Measurements from ENCODE around the gene HPX.

Gene HPX

DNA sequence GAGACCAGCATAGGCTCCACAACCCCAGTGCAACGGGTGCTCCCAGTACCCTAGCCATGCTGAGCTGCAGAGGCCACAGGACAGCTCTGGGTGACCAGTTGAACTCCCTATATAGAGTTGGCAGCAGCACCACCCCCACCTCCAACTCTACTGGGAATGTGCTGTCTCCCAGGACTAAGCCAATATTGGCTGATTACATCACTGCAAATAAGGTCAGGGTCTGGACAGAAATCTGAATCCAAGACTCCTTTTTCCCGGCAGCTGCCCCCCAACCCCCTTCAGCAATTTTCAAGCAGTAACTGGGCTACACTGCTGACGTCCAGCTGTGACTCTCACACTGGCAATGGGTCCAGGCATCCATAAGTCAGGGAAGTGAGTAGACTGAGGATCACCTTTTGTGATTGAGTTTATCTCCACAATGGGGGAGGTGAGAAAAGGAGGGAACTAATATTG is at the start of gene HPX:
Gene HPX, minus strand, starts transcription at position 82 of the 453 bp plus-strand sequence. Its CDS starts 24 bp downstream, at position 58.
- DNase-seq = no peak

DNA sequence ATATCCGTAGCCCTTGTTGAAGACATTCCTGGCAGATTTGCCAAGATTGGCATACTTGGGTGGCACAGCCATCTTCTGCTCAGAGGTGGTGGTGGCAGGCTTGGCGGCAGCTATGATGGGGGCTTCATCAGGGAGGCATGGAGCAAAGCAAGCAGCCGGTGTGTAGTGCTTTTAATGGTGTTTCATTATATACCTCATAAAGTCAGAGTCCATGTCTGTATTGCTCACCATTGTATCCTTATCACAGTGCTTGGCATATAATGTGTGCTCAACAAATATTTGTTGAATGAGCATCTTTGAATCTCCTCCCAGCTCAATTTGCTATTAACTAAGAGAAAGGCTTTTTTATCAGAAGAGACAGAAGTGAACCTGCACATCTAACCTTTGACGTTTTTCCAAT is 48.5 kb upstream of the HPX start:
- no peak for DNase-seq

GRCh38 chr11:6488821-6489220 is 48.0 kb upstream of the HPX start:
- DNase-seq = no peak

DNA sequence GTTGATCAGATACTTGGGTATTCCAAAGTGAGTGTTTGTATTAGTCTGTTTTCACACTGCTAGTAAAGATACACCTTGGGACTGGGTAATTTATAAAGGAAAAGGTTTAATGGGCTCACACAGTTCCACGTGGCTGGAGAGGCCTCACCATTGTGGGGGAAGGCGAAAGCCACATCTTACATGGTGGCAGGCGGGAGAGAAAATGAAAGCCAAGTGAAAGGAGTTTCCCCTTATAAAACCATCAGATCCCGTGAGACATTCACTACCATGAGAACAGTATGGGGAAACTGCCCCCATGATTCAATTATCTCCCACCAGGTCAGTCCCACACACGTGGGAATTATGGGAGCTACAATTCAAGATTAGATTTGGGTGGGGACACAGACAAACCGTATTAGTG is 47.6 kb upstream of the HPX start:
- DNase-seq = no peak

- no peak for DNase-seq
Measured at GRCh38 chr11:6486938-6487337, 46.2 kb upstream of the HPX start.

DNA sequence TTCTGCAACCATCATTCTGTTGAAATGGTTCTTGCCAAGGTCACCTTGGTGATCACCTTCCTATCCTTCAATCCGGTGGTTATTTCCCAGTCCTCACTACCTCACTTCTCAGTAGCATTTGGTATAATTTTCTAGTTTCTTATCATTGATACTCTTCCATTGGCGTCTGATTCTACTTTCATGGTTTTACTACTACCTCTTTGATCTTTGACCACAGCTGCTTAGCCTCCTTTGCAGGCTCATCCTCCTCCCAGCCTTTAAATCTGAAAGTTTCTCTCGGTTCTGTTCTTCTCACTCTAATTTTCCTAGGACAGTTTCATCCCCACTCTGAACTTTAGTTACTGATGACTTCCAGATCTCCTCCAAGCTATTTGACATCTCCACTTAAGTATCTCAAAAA is 45.5 kb upstream of the HPX start:
- DNase-seq = no peak

DNA sequence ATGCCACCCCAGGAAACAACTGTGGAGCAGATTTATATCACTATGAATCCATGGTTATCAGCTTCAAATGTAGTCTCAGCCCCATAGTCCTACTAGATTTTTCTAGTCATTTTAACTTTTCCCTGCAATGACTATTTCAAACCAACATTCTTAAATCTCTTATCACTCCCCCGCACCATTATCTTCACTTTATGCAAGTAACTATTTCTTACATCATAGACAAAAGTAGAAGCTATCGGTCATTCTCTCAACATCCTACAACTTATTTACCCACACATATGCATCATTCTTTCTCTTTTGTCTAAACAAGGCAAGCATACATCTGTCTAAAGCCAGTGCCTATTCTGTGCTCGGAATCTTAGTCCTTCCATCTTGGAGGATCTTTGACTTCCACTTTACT is 44.9 kb upstream of the HPX start:
- DNase-seq = no peak

- DNase-seq = no peak
Measured at GRCh38 chr11:6483015-6483414, 42.2 kb upstream of the HPX start.

GRCh38 chr11:6482441-6482840 is 41.7 kb upstream of the HPX start:
- no peak for DNase-seq

GRCh38 chr11:6481924-6482275 is 41.1 kb upstream of the HPX start:
- no peak for DNase-seq

DNA sequence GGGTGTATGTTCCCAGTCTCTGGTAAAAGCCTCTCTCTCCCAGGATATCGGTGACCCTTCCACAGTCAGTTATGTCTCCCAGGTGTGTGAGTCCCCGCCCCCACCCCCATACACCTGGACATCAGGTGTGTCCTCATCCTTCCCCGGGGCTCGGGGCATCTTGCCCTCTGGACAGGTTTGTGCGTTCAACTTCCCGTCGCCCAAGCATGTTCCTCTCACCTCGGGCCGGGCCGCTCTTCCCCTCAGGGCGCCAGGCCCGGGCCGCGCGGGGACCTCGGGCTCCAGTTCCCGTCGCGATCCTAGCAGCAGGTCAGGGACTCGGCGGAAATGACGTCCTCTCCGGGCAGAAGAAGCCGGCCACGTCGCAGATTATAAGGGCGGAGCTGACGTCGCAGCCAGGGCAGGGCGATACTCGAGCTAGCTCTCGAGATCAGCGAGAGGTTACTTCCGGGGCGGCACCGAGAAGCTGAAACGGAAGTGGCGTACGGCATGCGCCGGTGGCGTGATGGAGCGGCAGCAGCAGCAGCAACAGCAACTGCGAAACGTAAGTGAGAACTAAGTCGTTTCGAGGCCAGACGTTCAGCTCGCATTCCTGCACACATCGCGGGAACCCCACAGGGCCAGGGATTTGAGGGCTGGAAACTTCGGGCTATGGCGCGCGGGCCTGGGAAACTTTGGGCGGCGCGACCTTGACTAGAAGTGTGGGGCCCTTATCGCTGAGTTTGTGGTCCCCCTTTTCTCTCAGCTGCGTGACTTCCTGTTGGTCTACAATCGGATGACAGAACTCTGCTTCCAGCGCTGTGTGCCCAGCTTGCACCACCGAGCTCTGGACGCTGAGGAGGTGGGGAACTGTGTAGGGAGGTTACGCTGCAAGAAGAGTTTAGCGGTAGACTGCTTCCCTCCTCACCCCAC is 40.5 kb upstream of the HPX start, which contains the start of the genes ARFIP2 and TIMM10B:
Gene ARFIP2, minus strand, starts transcription at position 320 of the 912 bp plus-strand sequence. CDS start 910 bp downstream, outside the sequence.
Gene TIMM10B, plus strand, starts transcription at position 490 of the 912 bp plus-strand sequence. Its CDS starts 16 bp downstream, at position 506.
- DNase-seq = peak; percentile 97

DNA sequence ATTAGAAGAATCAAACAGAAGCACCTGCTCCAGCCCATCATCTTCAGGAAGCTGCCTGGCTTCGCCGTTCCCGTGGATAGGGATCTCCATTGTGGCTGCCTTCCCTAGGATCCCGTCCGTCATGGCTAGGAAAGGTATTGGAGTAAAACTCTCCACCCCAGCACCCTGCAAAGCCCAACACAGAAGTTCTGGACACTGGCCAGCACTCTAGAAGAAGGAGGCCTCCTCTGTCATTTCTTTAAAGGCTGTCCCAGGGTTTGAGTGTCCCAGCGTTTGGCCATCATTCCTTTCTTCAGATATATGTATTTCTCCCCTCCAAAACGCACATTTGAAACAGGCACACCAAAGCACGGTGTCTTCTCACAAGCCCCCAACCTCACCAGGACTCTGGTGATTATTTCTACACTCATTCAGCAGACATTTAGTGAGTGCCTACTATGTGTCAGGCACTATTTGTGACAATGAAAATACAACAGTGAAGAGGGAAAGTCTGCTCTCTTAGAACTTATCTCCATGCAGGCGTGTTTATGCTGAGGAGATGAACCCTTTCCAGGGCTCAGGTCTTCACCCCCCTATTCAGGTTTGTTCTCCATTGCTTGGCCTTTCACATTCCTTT is 39.6 kb upstream of the HPX start:
- no peak for DNase-seq

DNA sequence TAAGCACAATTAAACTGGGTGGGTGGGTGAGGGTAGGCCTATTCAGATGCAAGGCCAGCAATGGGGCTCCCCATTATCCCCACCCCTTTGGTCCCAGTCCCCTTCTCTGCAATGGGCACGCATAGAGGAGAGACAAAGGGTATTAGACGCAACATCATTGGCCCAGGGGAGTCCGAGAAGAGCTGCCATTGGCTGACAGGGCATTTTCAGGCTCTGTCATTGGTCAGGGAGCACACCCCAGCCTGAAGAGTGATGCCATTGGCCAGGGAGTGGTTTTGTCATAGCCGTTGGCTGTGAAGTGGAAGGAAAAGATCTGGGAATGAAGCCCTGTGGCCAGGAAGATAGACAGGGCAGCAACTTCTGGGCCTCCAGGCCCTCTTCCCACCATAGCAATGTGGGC is 35.8 kb upstream of the HPX start:
- no peak for DNase-seq

DNA sequence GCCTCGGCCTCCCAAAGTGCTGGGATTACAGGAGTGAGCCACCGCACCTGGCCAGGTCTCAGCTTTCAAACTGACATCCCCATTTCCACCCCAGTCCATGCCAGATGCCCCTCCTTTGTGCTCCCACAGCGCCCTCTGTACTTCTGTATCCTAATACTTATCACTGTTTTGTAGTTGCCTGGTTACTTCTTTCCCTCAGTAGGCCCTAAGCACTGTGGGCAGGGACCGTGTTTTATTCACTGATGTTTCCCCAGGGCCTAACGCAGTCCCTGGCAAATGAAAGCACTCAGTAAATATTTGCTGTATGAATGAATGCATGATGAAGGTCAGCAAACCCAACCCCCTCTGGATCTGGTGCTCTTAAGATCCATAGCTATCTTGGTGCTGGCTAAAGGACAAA is 35.1 kb upstream of the HPX start:
- DNase-seq = no peak

DNA sequence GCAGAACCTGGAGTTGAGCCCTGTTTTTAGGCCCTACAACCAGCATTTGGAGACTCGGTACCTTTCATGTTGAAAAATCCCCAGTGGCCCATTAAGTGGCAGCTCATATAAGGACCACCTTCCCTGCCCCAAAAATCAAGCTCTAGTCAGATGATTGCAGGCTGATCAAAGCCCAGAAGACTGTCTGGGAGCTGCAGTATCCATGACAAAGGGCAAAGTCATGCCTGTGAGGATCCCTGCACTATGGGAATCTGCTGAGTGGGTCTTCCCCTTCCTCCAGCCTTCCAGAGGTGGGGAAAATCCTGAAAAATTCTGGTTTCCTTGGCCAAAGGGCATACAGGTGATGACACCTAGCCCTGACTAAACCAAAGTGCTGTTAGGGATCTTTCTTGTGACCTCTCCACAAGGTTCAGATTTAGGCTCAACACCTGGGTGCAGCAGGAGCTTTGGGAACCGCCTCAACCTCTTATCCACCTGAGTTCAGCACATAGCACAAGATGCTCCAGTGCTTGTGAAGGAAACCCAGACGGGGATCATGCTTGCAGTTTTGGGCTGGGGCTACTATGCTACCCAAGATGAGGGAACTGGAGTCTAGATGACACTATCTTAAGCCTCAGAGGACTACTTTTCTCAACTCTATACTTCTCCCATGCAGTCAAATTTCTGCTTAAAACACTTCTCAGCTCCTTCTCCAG is 34.2 kb upstream of the HPX start:
- no peak for DNase-seq

DNA sequence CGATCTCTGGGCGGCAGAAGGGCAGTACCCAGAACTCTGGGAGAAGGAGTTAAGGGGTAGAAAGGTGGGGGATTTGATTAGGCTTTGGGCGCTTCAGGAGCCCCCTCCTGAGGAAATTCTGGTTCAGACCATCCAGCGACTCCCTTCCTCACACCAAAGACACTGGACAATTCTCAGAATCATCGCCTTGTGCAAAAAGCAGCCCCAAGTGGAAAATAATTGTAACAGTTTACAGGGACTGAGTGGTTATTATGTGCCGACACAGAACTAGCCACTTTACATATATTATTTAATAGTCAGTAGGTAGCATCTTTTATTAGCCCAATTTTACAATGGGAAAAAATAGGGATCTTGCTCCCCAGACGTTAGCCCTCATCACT is 33.6 kb upstream of the HPX start:
- no peak for DNase-seq

- DNase-seq = peak; percentile 79
Measured at GRCh38 chr11:6473451-6474412, 32.9 kb upstream of the HPX start, which contains the start of gene TRIM3. Gene TRIM3, minus strand, starts transcription at chr11:6473941. Its CDS starts 8,246 bp downstream, at chr11:6465695.

DNA sequence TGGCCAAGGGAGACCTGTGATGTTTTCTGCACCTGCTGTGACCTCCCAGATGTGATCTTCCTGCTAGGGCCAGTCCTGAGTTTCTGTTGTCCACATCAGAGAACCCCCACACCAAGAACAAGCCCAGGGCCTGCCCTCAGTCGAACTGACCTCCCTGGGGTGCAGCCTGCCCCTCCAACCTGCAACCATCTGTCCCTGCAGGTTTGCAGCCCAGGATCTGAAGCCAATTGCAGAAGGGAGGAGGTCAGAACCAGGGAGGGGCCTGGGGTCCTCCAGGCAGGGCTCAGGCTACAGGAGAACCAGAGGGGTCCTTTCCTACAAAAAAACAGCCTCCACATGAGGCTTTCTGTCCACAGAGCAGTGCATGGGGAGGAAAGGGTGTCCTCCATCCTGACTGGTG is 32.1 kb upstream of the HPX start:
- no peak for DNase-seq

- no peak for DNase-seq
Measured at GRCh38 chr11:6469599-6469998, 28.8 kb upstream of the HPX start.

- DNase-seq = peak; percentile 52
Measured at GRCh38 chr11:6468712-6469495, 28.1 kb upstream of the HPX start.

GRCh38 chr11:6459099-6459450 is 18.3 kb upstream of the HPX start:
- no peak for DNase-seq

Measured in NCI-H1105 treated with DMSO at 0.1 percent for 48 hours (cell line).